Gastroesophageal sphincter (tissue), 4 donors: ENCODE data around the gene PRPF6. TPM values are rescaled to one million over a fixed set of nuclear protein-coding genes. Genes with fewer than 3 reads are reported as not detected.
"Not testable (repeated sequence)": the region's sequence is repeated elsewhere in the genome, so short reads cannot be mapped to it uniquely, and the experiment has no call there.

Experiments
- ATAC-seq: fragments of 150-250 bp; one replicate; pipeline ENCODE4 v1.9.1; 2016; ENCODE audit warnings: mild to moderate bottlenecking, moderate library complexity
- H3K27ac ChIP-seq, 4 donors: fragments of 200-600 bp; sonication (generic) in 3 of 4; 1 replicate in 3 of 4; 2 replicates in 1 of 4; pipeline ENCODE4 v1.5.1; 2016 to 2019
- H3K27me3 ChIP-seq: fragments of 200-600 bp; sonication (generic); one replicate; pipeline ENCODE4 v1.5.1; 2019
- H3K36me3 ChIP-seq, 2 donors: fragments of 200-600 bp; sonication (generic); one replicate each; pipeline ENCODE4 v1.5.1; 2019; ENCODE audit warnings: control low read depth in 1 of 2
- H3K4me1 ChIP-seq, 3 donors: fragments of 200-600 bp; sonication (generic); 1 replicate in 2 of 3; 2 replicates in 1 of 3; pipeline ENCODE4 v1.5.1; 2016 to 2019; ENCODE audit warnings: control low read depth in 2 of 3
- H3K4me3 ChIP-seq, 2 donors: fragments of 200-600 bp; sonication (generic); one replicate each; pipeline ENCODE4 v1.5.1; 2019; ENCODE audit warnings: mild to moderate bottlenecking in 1 of 2, moderate library complexity in 1 of 2
- H3K9me3 ChIP-seq, 3 donors: fragments of 200-600 bp; sonication (generic); one replicate each; pipeline ENCODE4 v1.5.1; 2017 to 2019; ENCODE audit warnings: control low read depth in 2 of 3
- CTCF ChIP-seq, 4 experiments: fragments of 200-600 bp in 2 of 4; fragments of 450-650 bp in 2 of 4; sonication (generic) in 1 of 4; IDR thresholded peaks; one replicate each; pipeline ENCODE4 v1.5.1; 2017 to 2019; ENCODE audit warnings: antibody characterized with exemption in 4 of 4, mild to moderate bottlenecking in 2 of 4, moderate library complexity in 2 of 4
- EP300 ChIP-seq: sonication (generic); formaldehyde crosslinking; IDR thresholded peaks from one replicate; pipeline ENCODE4 v1.6.1; 2017; ENCODE audit warnings: antibody characterized with exemption, mild to moderate bottlenecking
- POLR2A ChIP-seq, 2 donors: fragments of 450-650 bp; IDR thresholded peaks; one replicate each; pipeline ENCODE4 v1.6.1; 2017; ENCODE audit warnings: antibody characterized with exemption in 2 of 2, mild to moderate bottlenecking in 2 of 2, moderate library complexity in 1 of 2
- POLR2AphosphoS5 ChIP-seq: sonication (generic); formaldehyde crosslinking; IDR thresholded peaks from one replicate; pipeline ENCODE4 v1.6.1; 2017; ENCODE audit warnings: antibody characterized with exemption
- WGBS, 2 donors: methylation state at CpG; one replicate each; pipeline ENCODE4 v1.1.5; 2018; ENCODE audit warnings: low coverage in 1 of 2; 5-methylcytosine and 5-hydroxymethylcytosine counted together
- total RNA-seq, 4 donors: library from RNA; depleted of rRNA; stranded (reverse); fragments of >200 nt; gene quantifications; one replicate each; pipeline ENCODE4 v1.1.0, GENCODE V29; 2016

The PRPF6 gene
- total RNA-seq, 4 donors from 2014 or later = 53.7 to 73.0 (median 67.6) TPM

- Histone ChIP-seq H3K36me3 (peaks cover 0 to 98% of the 10 kb centered on the region in 2 donors), H3K27me3 (no peaks in the 10 kb centered on the region), H3K4me1 (peaks cover 0 to 19% (median 0%) of the 10 kb centered on the region in 3 donors), H3K9me3 (no peaks in the 10 kb centered on the region), H3K4me3 (no peak overlapping the region), H3K27ac (no peak overlapping the region)
- 59 to 100% methylated on average over 1 to 2 of the region's 3 CpGs for WGBS, 2 donors
- ATAC-seq = no peak
- no peak for TF ChIP-seq CTCF (IDR thresholded peaks at IDR 0.05)
- no peak for TF ChIP-seq EP300
- no peak for TF ChIP-seq POLR2A (IDR thresholded peaks at IDR 0.05)
- TF ChIP-seq POLR2AphosphoS5 = no peak
These were observed 26.0 kb downstream of the PRPF6 start for GRCh38 chr20:64006902-64007301.

GRCh38 chr20:64009811-64010387 lies 29.0 kb downstream of the PRPF6 start:
- peaks cover 0 to 92% of the 10 kb centered on the region in 2 donors for H3K36me3 ChIP-seq
- WGBS, 2 donors = 89 to 90% methylated on average over 5 to 7 of the region's 13 CpGs

DNA sequence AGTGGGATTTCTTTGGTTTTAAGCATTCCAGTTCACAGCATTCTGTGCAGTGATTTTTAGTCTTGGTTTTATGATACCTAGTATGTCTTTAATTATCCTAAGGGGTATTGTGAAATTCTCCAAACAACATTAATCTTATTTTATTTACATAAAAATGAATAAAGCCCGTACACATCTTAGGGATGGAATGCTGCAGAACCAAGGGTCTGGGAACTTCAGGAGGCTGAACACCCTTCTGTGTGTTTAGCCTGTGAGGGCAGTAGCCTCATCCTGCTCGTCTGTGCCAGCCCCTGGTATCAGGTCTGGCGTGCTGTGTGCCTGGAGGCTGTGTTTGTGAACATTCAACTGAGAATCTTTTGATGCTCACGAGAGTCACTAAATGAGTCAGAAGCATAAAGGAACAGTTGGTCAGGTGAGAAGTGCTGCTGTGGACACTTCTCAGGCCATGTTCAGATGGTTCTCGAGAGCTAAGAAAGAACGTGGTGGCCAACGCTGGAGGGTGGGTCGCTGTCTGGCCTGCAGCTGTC lies 29.8 kb downstream of the PRPF6 start:
- no peak for ATAC-seq
- Histone ChIP-seq H3K4me1 (peaks cover 0 to 7% (median 0%) of the 10 kb centered on the region in 3 donors), H3K9me3 (no peaks in the 10 kb centered on the region), H3K4me3 (no peak overlapping the region), H3K27ac (no peak overlapping the region), H3K36me3 (peaks cover 0 to 92% of the 10 kb centered on the region in 2 donors), H3K27me3 (no peaks in the 10 kb centered on the region)
- 67 to 73% methylated on average over 2 to 8 of the region's 8 CpGs for WGBS, 2 donors
- TF ChIP-seq CTCF (IDR thresholded peaks at IDR 0.05) (no peak), POLR2AphosphoS5 (no peak), POLR2A (IDR thresholded peaks at IDR 0.05) (no peak), EP300 (no peak)

More at GRCh38 chr20:64009811-64010387, 29.0 kb downstream of the PRPF6 start:
- no peak overlapping the region for H3K27ac ChIP-seq
- H3K9me3 ChIP-seq = no peaks in the 10 kb centered on the region
- peaks cover 0 to 7% (median 0%) of the 10 kb centered on the region in 3 donors for H3K4me1 ChIP-seq
- ATAC-seq = no peak
- no peak for TF ChIP-seq CTCF (IDR thresholded peaks at IDR 0.05)
- no peak for TF ChIP-seq EP300
- no peak for TF ChIP-seq POLR2A (IDR thresholded peaks at IDR 0.05)
- TF ChIP-seq POLR2AphosphoS5 = no peak
- H3K4me3 ChIP-seq = no peak overlapping the region
- no peaks in the 10 kb centered on the region for H3K27me3 ChIP-seq

DNA sequence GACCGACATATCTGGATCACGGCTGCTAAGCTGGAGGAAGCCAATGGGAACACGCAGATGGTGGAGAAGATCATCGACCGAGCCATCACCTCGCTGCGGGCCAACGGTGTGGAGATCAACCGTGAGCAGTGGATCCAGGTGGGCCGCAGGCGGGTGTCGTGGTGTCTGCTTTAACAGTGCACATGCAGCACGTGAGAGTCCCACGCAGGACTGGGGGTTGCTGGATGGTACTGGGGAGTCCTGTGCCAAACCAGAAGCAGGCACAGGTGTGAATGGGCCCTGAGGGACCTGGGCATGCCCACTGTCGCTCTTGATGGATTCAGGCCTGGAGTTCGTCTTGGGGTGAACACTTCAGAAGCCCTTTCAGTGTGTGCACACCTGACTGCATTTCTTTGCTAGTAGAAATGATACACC lies 30.4 kb downstream of the PRPF6 start:
- TF ChIP-seq POLR2A (IDR thresholded peaks at IDR 0.05) = no peak
- TF ChIP-seq POLR2AphosphoS5 = no peak
- TF ChIP-seq CTCF (IDR thresholded peaks at IDR 0.05) = no peak
- no peak for TF ChIP-seq EP300
- Histone ChIP-seq H3K9me3 (no peaks in the 10 kb centered on the region), H3K4me1 (peaks cover 0 to 7% (median 0%) of the 10 kb centered on the region in 3 donors), H3K27me3 (no peaks in the 10 kb centered on the region), H3K27ac (no peak overlapping the region), H3K36me3 (peaks cover 0 to 92% of the 10 kb centered on the region in 2 donors), H3K4me3 (no peak overlapping the region)
- ATAC-seq = no peak
- WGBS, 2 donors = 93 to 100% methylated on average over 3 to 5 of the region's 16 CpGs

- H3K4me1 ChIP-seq, H3K4me3 ChIP-seq, ATAC-seq, H3K27me3 ChIP-seq, H3K27ac ChIP-seq, H3K9me3 ChIP-seq: not testable (repeated sequence)
- WGBS, 2 donors = 70 to 82% methylated on average over 2 to 4 of the region's 20 CpGs
- H3K36me3 ChIP-seq = peaks cover 0 to 92% of the 10 kb centered on the region in 2 donors
These were observed 31.6 kb downstream of the PRPF6 start for GRCh38 chr20:64012385-64013154.
